Measurements from ENCODE around the gene CCDC63. TPM values are rescaled to one million over a fixed set of nuclear protein-coding genes. Genes with fewer than 3 reads are reported as not detected.
A peak's percentile ranks its signal among the peaks of the same experiment; 100 is the strongest.

CCDC63 gene
- total RNA-seq, 1 experiment from 2014 or later, result 0.98 TPM

DNA sequence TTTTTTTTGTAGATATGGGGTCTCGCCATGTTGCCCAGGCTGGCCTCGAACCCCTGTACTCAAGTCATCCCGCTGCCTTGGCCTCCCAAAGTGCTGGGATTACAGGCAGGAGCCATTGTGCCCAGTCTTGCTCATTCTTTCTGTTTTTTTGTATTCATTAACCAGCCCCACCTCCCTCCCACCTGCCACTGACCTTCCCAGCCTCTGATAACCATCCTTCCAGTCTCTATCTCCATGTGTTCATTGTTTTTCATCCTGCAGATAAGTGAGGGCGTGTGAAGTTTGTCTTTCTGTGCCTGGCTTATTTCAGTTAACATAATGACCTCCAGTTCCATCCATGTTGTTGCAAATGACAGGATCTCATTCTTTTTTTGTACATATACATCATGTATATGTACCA is 54.6 kb downstream of the CCDC63 start:
- Mint-ChIP-seq H3K27ac (no peak overlapping the region), H3K36me3 (no peaks in the 10 kb centered on the region), H3K27me3 (ENCODE audit: low read depth) (peaks cover 6% of the 10 kb centered on the region), H3K9me3 (no peaks in the 10 kb centered on the region; the same call in 1 of the 2 replicates), H3K4me3 (no peak overlapping the region), H3K4me1 (no peaks in the 10 kb centered on the region)
- ChIA-PET POLR2A (no interaction called here), CTCF (no interaction called here)
- DNase-seq (ENCODE audit: low spot score) (no peak), ATAC-seq (no peak)
- TF ChIP-seq SMAD3 (CRISPR knock-in tag; IDR thresholded peaks at IDR 0.05; ENCODE audit: borderline replicate concordance) (no peak), ZNF671 (CRISPR knock-in tag; IDR thresholded peaks at IDR 0.05) (no peak), EMX1 (CRISPR knock-in tag; IDR thresholded peaks at IDR 0.05) (no peak), NR2C2 (CRISPR knock-in tag; IDR thresholded peaks at IDR 0.05) (no peak)
- TF ChIP-seq, protein P1, sequence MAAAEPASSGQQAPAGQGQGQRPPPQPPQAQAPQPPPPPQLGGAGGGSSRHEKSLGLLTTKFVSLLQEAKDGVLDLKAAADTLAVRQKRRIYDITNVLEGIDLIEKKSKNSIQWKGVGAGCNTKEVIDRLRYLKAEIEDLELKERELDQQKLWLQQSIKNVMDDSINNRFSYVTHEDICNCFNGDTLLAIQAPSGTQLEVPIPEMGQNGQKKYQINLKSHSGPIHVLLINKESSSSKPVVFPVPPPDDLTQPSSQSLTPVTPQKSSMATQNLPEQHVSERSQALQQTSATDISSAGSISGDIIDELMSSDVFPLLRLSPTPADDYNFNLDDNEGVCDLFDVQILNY (CRISPR knock-in tag; IDR thresholded peaks at IDR 0.05), result no peak

DNA sequence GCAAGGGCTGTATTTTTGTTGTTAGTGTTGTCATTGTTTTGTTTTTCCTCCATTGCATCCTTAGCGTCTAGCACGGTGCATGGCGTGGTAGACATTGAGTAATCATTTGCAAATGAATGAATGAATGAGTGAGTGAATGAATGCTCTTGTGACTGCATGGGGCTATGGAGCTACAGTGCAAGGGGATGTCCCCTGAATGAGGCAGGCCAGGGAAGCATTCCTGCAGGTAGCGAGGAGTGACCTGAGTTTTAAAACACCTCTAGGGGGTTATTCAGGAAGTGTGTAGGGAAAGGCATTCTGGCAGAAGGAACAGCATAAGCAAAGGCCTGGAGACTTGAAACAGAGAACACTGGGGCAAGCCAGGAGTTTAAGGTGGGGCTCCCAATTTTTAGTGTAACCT is 56.7 kb downstream of the CCDC63 start:
- POLR2A ChIA-PET, result no interaction called here
- TF ChIP-seq, protein P2, sequence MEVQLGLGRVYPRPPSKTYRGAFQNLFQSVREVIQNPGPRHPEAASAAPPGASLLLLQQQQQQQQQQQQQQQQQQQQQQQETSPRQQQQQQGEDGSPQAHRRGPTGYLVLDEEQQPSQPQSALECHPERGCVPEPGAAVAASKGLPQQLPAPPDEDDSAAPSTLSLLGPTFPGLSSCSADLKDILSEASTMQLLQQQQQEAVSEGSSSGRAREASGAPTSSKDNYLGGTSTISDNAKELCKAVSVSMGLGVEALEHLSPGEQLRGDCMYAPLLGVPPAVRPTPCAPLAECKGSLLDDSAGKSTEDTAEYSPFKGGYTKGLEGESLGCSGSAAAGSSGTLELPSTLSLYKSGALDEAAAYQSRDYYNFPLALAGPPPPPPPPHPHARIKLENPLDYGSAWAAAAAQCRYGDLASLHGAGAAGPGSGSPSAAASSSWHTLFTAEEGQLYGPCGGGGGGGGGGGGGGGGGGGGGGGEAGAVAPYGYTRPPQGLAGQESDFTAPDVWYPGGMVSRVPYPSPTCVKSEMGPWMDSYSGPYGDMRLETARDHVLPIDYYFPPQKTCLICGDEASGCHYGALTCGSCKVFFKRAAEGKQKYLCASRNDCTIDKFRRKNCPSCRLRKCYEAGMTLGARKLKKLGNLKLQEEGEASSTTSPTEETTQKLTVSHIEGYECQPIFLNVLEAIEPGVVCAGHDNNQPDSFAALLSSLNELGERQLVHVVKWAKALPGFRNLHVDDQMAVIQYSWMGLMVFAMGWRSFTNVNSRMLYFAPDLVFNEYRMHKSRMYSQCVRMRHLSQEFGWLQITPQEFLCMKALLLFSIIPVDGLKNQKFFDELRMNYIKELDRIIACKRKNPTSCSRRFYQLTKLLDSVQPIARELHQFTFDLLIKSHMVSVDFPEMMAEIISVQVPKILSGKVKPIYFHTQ (CRISPR knock-in tag; IDR thresholded peaks at IDR 0.05), result no peak
- TF ChIP-seq GTF2I (CRISPR knock-in tag; conservative IDR thresholded peaks at IDR 0.05), result 0 out of 2 replicates have a peak, but pooled peaks have one; percentile 26
- no peaks in the 10 kb centered on the region; the same call in 1 of the 2 replicates for H3K9me3 Mint-ChIP-seq
- no peak for DNase-seq (ENCODE audit: low spot score)
- H3K4me3 Mint-ChIP-seq, result no peak overlapping the region
- H3K36me3 Mint-ChIP-seq, result no peaks in the 10 kb centered on the region
- no peak for ATAC-seq
- H3K4me1 Mint-ChIP-seq, result no peaks in the 10 kb centered on the region
- peaks cover 6% of the 10 kb centered on the region for H3K27me3 Mint-ChIP-seq (ENCODE audit: low read depth)
- CTCF ChIA-PET, result interaction anchor here (1.2 kb wide), 1 partner anchor 395 kb away, joined by 3 read pairs; no protein-coding TSS in a partner anchor
- H3K27ac Mint-ChIP-seq, result no peak overlapping the region

DNA sequence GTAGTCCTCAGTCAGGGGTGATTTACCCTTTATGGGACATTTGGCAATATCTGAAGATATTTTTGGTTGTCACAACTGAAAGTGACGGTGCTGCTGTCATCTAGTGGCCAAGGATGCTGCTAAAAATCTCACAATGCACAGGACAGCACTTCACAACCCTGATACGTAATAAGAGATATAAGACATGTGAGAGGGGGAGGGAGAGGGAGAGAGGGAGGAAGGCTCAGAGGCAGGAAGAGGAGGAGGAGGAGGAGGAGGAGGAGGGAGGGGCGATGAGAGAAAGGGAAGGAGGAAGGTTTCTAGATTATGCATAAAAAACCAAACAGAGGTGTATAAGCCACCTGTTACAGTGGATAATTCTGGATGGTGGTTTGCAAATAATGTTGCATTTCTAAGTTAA is 59.3 kb downstream of the CCDC63 start:
- no peaks in the 10 kb centered on the region for H3K4me1 Mint-ChIP-seq
- TF ChIP-seq, protein P3, sequence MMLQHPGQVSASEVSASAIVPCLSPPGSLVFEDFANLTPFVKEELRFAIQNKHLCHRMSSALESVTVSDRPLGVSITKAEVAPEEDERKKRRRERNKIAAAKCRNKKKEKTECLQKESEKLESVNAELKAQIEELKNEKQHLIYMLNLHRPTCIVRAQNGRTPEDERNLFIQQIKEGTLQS (CRISPR knock-in tag; conservative IDR thresholded peaks at IDR 0.05), result no peak
- TF ChIP-seq, protein P4, sequence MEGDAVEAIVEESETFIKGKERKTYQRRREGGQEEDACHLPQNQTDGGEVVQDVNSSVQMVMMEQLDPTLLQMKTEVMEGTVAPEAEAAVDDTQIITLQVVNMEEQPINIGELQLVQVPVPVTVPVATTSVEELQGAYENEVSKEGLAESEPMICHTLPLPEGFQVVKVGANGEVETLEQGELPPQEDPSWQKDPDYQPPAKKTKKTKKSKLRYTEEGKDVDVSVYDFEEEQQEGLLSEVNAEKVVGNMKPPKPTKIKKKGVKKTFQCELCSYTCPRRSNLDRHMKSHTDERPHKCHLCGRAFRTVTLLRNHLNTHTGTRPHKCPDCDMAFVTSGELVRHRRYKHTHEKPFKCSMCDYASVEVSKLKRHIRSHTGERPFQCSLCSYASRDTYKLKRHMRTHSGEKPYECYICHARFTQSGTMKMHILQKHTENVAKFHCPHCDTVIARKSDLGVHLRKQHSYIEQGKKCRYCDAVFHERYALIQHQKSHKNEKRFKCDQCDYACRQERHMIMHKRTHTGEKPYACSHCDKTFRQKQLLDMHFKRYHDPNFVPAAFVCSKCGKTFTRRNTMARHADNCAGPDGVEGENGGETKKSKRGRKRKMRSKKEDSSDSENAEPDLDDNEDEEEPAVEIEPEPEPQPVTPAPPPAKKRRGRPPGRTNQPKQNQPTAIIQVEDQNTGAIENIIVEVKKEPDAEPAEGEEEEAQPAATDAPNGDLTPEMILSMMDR (IDR thresholded peaks at IDR 0.05), result no peak
- TF ChIP-seq SMAD4 (CRISPR knock-in tag; IDR thresholded peaks at IDR 0.05), result no peak
- TF ChIP-seq, protein P5, sequence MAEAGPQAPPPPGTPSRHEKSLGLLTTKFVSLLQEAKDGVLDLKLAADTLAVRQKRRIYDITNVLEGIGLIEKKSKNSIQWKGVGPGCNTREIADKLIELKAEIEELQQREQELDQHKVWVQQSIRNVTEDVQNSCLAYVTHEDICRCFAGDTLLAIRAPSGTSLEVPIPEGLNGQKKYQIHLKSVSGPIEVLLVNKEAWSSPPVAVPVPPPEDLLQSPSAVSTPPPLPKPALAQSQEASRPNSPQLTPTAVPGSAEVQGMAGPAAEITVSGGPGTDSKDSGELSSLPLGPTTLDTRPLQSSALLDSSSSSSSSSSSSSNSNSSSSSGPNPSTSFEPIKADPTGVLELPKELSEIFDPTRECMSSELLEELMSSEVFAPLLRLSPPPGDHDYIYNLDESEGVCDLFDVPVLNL (CRISPR knock-in tag; IDR thresholded peaks at IDR 0.05; ENCODE audit: borderline replicate concordance, low read depth), result no peak
- no peak for TF ChIP-seq GTF2I (CRISPR knock-in tag; conservative IDR thresholded peaks at IDR 0.05)
- TF ChIP-seq NFYB (CRISPR knock-in tag; conservative IDR thresholded peaks at IDR 0.05; ENCODE audit: low read depth), result no peak
- TF ChIP-seq ZNF219 (CRISPR knock-in tag; IDR thresholded peaks at IDR 0.05; ENCODE audit: borderline replicate concordance), result no peak
- TF ChIP-seq, protein P6, sequence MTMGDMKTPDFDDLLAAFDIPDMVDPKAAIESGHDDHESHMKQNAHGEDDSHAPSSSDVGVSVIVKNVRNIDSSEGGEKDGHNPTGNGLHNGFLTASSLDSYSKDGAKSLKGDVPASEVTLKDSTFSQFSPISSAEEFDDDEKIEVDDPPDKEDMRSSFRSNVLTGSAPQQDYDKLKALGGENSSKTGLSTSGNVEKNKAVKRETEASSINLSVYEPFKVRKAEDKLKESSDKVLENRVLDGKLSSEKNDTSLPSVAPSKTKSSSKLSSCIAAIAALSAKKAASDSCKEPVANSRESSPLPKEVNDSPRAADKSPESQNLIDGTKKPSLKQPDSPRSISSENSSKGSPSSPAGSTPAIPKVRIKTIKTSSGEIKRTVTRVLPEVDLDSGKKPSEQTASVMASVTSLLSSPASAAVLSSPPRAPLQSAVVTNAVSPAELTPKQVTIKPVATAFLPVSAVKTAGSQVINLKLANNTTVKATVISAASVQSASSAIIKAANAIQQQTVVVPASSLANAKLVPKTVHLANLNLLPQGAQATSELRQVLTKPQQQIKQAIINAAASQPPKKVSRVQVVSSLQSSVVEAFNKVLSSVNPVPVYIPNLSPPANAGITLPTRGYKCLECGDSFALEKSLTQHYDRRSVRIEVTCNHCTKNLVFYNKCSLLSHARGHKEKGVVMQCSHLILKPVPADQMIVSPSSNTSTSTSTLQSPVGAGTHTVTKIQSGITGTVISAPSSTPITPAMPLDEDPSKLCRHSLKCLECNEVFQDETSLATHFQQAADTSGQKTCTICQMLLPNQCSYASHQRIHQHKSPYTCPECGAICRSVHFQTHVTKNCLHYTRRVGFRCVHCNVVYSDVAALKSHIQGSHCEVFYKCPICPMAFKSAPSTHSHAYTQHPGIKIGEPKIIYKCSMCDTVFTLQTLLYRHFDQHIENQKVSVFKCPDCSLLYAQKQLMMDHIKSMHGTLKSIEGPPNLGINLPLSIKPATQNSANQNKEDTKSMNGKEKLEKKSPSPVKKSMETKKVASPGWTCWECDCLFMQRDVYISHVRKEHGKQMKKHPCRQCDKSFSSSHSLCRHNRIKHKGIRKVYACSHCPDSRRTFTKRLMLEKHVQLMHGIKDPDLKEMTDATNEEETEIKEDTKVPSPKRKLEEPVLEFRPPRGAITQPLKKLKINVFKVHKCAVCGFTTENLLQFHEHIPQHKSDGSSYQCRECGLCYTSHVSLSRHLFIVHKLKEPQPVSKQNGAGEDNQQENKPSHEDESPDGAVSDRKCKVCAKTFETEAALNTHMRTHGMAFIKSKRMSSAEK (CRISPR knock-in tag; IDR thresholded peaks at IDR 0.05; ENCODE audit: borderline replicate concordance), result no peak
- TF ChIP-seq, protein P7, sequence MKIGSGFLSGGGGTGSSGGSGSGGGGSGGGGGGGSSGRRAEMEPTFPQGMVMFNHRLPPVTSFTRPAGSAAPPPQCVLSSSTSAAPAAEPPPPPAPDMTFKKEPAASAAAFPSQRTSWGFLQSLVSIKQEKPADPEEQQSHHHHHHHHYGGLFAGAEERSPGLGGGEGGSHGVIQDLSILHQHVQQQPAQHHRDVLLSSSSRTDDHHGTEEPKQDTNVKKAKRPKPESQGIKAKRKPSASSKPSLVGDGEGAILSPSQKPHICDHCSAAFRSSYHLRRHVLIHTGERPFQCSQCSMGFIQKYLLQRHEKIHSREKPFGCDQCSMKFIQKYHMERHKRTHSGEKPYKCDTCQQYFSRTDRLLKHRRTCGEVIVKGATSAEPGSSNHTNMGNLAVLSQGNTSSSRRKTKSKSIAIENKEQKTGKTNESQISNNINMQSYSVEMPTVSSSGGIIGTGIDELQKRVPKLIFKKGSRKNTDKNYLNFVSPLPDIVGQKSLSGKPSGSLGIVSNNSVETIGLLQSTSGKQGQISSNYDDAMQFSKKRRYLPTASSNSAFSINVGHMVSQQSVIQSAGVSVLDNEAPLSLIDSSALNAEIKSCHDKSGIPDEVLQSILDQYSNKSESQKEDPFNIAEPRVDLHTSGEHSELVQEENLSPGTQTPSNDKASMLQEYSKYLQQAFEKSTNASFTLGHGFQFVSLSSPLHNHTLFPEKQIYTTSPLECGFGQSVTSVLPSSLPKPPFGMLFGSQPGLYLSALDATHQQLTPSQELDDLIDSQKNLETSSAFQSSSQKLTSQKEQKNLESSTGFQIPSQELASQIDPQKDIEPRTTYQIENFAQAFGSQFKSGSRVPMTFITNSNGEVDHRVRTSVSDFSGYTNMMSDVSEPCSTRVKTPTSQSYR (CRISPR knock-in tag; IDR thresholded peaks at IDR 0.05), result no peak
- ATAC-seq (no peak), DNase-seq (ENCODE audit: low spot score) (no peak)
- ChIA-PET POLR2A (no interaction called here), CTCF (no interaction called here)
- H3K9me3 Mint-ChIP-seq, result no peaks in the 10 kb centered on the region; the same call in 1 of the 2 replicates
- no peaks in the 10 kb centered on the region for H3K36me3 Mint-ChIP-seq
- peaks cover 6% of the 10 kb centered on the region for H3K27me3 Mint-ChIP-seq (ENCODE audit: low read depth)
- no peak overlapping the region for H3K4me3 Mint-ChIP-seq
- H3K27ac Mint-ChIP-seq, result no peak overlapping the region
